HuH-7.5 (cell line): ENCODE measurements around the gene ISY1.
"Not testable (repeated sequence)": the region's sequence is repeated elsewhere in the genome, so short reads cannot be mapped to it uniquely, and the experiment has no call there.

Source experiments
- DNase-seq: peaks from one replicate; pipeline ENCODE4 v3.0.0; 2011; ENCODE audit warnings: low spot score

The ISY1 gene

DNA sequence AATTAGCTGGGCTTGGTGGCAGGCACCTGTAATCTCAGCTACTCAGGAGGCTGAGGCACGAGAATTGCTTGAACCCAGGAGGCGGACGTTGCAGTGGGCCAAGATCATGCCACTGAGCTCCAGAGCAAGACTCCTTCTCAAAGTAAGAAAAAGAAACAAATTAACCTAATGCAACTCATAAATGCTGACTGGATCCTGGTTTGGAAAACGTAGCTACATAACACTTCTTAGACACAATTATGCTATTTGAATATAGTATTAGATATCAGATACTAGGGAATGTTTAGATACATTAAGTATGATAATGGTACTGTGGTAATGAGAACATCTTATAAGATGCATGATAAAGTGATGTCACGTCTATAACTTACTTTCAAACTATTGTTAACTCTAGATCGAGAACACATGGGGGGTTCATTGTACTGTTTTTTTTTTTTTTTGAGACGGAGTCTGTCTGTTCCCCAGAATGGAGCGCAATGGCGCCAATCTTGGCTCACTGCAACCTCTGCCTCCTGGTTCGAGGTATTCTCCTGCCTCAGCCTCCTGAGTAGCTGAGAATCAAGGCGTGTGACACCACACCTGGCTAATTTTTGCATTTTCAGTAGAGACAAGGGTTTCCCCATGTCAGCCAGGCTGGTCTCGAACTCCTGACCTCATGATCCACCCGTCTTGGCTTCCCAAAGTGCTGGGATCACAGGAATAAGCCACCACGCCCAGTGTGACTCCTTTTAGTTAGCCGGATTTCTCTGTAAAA, 5.9 kb upstream of the ISY1 start:
- DNase-seq, result no peak

DNA sequence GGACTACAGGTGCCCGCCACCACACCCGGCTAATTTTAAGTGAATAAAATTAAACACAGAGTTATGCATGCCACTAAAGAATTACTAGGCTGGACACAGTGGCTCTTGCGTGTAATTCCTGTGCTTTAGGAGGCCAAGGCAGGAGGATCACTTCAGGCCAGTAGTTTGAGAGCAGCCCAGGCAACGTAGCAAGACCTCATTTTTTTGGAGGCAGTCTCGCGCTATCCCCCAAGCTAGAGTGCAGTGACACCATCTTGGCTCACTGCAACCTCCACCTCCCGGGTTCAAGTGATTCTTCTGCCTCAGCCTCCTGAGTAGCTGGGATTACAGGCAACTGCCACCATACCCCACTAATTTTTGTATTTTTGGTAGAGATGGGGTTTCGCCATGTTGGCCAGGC, 4.7 kb upstream of the ISY1 start:
- not testable (repeated sequence) for DNase-seq

DNA sequence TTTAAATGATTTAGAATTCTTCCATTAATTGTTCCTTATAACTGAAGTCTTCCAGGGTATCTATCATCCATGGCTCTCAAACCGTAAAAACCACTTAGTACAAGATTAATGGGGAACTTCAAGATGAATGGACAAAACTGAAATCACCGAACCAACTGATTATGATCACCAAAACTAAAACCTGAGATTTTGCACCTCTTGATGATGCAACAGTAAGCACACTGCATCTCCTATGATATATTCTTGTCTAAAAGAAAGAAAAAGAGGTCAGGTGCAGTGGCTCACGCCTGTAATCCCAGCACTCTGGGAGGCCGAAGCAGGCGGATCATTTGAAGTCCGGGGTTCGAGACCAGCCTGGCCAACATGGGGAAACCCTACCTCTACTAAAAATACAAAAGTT, 3.6 kb upstream of the ISY1 start:
- DNase-seq, result no peak

DNA sequence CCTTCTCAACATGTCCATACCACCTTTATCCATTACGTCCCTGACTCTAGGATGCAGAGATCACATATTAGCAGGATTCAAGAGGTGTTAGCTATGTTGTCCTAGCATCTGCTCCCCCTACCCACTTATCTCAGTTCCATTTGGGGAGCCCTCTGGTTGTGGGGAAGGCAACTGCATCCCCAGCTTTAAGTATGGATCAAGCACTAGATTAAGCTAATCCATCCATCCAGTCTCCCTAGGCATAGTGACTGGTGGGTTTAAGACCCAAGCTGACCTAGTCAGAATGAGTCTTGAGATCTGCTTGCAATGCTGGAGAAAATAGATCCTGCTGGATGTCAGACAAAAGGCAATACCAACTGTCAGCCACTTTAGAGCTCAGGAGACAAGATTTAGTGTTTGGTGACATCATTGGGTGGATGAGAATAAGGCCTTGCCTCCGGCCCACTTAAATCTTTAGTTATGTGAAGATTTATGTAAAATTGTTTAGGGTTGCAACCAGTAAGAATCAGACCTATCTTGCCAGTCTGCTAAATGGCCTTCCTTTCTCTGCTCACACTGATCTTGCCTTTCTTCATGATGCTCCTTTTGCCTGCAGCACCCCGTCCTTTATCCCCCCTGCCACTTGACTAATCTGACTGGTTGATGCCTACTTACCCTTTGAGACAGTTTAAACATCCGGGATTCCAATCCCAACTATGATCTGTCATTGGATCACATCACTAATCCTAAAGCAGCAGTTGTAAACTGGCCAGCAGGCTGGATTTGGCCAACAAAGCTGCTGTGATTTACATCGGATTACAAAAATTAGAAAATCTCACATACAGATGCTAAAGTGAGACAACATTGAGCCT, 2.1 kb upstream of the ISY1 start:
- no peak for DNase-seq

DNA sequence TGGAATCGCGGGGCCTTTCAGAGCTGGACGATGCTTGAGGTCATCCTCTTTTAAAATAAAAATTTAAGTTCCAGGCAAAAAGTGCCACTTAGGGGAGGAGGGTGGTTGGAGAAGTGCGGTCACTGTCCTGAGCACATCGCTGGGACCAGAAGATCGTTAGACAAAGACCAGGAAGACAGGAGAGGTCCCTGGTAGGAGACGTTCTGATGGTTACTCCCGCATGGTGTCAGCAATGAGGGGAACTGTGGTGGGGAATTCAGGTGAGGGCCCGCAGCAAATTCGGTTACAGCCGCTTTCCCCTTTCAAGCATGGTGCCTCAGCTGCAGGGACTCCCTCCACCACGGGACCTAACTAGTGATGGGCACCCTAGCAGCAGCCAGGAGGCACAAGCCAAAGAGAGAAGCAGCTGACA, 1.0 kb upstream of the ISY1 start:
- DNase-seq, result no peak

DNA sequence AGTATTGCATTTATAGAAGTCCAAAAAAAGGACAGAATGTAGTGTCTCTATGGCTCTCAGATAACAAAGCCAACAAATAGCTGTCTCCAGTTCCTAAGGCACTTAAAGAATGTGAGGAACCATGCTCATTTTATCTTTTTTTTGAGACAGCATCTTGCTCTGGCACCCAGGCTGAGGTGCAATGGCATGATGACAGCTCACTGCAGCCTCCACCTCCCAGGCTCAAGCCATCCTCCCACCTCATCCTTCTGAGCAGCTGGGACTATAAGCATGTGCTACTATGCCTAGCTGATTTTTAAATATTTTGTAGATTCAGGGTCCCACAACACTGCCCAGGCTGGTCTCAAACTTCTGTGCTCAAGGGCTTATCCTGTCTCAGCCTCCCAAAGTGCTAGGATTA, 16.1 kb downstream of the ISY1 start:
- no peak for DNase-seq

DNA sequence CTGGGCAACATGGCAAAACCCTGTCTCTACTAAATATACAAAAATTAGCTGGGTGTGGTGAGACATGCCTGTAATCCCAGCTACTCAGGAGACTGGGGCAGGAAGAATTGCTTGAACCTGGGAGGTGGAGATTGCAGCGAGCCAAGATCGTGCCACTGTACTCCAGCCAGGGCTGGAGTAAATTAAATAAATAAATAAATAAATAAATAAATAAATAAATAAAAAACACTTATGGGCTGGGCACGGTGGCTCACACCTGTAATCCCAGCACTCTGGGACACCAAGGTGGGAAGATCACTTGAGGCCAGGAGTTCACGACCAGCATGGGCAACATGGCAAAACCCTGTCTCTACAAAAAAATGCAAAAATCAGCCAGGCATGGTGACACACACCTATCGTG, 19.9 kb downstream of the ISY1 start:
- DNase-seq, result not testable (repeated sequence)

DNA sequence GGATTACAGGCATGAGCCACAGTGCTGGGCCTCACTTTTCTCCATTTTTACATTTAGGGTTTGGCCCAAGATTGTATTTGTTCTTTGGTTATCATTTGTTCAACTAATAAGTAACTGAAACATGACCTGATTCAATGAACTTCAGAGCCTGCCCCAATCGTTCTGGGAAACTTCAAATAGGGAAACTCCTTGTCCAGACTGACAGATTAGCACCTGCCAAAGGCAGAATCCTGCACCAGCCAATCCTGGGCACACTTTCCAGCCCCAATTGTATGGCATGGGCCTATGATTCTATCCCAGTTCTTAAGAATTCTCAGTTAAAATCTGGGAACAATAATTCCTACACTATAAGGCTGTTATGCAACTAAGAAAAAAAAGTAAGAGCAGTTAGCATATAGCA, 21.0 kb downstream of the ISY1 start:
- DNase-seq, result no peak

DNA sequence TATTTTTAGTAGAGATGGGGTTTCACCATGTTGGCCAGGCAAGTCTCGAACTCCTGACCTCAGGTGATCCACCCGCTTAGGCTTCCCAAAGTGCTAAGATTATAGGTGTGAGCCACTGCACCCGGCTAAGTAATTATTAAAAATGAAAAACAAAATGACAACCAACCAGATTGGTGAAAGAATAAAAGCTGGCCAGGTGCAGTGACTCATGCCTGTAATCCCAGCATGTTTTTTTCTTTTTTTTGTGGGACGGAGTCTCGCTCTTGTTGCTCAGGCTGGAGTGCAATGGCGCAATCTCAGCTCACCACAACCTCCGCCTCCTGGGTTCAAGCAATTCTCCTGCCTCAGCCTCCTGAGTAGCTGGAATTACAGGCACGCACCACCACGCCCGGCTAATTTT, 24.6 kb downstream of the ISY1 start:
- DNase-seq, result not testable (repeated sequence)

DNA sequence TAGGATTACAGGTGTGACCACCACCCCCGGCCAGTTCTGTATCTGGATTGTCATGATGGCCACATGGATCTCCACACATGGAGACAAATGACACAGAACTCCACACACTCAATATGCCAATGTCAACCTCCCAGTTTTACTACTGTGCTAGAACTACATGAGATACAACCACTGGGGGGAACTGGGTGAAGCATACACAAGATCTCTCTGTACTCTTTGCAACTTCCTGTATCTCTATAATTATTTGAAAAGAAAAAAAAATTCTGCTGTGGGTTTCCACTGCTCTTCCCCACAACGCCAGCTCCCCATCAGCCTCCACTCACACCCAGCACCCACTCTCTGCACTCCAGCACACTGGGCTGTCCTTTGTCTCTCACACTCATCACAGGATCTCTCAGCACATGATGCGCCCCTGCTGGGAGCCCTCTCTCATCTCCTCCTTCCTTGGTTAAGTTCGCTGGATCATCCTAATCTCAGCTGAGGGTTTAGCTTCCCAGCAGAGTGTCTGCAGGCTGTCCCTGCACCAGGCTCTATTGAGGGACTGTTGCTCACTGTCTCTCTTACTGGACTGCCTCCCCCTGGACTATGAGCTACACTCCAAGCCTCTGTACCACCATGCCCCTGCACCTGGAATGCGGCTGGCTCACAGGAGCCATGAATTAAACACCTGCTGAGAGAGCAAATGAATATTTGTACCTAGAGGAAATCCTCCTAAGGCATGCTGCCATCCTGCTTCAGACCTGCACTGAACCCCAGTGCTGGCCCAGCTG, 28.6 kb downstream of the ISY1 start:
- no peak for DNase-seq

DNA sequence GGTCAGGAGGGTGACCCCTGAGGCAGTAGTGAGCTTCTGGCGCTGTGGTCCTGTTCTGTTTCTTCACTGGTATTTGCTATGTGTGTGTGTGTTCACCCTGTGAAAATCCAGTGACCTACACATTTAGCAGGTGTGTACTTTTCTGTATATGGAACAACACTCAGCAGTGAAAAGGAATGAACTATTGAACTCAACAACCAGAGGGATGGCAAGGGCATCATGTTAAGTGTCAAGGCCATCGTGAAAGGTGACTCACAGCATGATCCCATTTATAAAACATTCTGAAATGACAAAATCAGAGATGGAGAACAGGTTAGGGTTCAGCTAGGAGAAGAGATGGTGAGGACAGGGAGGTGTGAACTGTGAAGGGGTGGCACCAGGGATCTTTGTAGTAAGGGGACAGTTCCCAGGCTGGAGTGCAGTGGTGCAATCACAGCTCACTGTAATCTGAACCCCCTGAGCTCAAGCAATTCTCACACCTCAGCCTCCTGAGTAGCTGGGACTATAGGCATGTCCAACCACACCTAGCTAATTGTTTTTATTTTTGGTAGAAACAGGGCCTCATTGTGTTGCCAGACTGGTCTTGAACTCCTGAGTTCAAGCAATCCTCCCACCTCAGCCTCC, 29.3 kb downstream of the ISY1 start:
- no peak for DNase-seq

DNA sequence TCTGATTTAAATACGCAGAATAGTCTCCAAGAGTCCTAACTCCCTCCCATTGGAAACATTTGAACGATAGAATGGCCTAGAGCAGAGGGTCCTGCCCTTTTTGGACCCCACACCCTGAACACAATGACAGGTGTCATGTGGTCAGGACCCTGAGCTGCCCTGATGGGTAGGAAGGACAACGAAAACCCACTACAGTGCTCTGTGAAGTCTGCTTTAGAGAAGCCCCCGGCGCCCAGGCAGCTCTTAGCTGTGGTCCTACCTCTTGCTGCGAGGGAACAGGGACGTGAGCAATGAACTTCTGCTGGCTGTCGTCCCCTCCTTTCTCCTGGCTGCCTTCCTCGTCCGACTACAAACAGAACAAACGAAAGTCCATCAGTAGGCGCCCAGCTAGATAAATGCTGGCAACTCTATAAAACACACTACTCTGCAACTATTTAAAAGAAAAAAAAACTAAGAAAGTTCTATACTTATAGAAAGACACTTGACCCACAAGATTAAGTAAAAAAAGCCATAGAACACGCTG, 30.5 kb downstream of the ISY1 start:
- DNase-seq, result no peak

DNA sequence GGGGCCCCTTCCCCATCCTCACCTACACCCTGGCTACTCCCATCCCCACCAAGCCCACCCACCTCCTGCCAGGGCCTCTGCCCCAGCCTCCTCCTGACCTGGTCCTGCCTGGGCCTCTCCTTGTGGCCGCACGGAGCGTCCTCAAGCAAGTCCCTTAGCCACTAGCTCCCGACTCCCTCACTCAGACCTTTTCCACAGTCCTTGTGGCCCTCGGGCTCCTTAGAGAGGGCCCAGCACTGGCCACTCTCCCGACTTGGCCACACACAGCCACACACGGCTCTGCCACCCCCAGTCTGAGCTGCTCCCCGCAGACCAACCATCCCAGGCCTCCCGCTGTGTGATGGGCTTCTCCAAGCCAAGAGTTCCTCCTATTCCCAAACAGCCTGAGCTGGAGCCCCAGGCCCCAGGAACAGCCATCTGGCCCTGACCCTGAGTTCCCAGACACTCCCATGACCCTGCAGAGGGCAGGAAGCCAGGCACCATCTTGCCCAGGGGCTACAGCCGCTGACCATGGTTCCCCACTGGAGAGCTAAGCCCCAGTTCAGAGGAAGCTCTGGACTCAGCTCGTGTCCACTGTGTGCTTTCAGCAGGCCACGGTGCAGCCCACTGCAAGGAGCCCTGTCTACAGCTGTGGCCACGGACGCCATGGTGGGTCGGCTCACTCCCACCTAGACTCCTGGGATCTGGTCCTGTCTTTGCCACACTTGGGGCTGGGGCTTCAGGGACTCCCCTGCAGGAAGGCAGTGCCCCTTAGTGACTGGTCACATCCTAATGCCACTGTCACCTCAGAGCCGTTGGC, 32.3 kb downstream of the ISY1 start:
- no peak for DNase-seq

DNA sequence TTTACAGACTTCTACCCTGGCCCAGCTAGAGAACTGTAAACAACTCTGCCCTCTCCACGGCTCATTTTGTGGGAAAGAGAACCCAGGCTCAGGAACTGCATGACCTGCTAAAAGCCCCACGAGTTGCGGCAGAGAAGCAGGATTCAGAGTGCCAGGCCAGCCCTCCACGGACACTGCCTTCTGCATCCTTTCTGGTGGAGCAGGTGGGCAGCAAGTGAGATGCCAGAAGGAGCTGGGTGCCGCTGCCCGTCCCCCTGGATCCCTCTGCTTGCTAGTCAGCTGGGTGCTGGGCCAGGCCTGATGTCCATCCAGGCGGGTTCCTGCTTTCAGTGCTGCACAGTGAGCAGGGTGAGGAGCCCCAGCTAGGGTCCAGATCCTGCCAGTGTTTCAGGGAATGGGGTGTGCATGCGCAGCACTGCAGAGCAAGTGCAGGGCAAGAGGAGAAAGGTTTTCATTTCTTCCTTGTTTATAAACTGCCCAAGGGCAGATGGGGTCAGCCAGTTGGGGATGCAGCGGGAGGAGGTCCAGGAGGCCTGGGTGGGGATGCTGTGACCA, 34.1 kb downstream of the ISY1 start:
- no peak for DNase-seq

DNA sequence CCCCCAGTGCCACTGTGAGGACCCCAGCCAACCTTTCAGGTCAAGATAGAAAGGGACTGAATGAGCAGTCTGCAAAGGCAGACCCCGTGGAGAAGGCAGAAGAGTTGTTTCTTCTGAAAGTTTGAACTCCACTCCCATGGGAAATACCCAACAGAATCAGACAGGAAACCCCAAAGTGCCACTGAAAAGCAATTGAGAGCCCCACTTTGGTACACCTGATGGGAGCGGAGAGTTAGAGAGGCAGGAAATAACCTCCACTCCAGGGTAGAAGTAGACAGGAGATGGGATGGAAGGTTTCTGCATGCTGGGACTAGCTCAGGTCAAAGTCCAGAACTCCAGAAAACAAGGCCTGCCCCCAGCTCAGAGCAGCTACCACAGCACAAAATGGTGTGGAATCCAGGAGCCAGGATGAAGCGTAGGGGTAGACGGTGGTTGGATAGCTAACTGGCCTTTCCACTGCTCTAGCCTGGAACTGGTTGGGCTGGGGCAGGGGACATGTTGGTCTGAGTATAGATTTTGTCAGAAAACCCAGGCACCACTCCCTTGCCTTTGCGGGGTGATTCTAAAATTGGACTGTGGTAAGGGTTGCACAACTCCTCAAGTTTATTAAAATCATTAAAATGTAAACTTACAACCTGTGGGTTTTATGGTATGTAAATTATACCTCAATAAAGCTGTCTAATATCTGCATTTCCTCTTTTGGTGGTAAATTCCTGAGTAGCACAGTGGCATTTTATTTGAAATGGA, 37.4 kb downstream of the ISY1 start:
- peak; percentile 88 for DNase-seq

DNA sequence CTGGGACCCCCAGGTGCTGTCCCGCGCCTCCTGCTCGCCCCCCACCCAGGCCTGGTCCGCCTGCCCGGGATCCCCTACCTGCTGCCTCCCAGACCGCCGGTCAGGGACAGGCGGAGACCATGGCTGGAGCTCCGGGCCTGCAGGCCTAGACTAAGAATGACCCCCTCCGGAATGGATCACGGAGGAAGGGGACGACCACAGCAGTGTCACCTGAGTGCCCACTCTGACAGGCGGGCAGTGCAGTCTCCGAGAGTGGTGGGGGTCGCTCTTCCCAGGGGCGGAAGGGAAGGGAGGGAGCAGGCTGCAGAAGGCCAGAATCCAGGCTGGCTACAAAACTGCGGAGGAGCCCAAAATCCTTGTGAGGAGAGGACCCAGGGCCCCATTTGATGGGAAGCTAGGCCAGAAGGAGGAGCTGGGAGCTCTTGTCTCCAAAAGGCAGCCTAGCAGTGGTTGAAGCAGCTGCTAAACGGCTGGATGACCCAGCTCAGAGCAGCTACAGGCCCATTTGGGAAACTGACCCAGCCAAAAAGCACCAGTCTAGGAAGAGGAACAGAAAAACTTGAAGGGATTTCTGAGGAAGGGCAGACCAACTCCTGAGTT, 38.4 kb downstream of the ISY1 start:
- peak; percentile 25 for DNase-seq

DNA sequence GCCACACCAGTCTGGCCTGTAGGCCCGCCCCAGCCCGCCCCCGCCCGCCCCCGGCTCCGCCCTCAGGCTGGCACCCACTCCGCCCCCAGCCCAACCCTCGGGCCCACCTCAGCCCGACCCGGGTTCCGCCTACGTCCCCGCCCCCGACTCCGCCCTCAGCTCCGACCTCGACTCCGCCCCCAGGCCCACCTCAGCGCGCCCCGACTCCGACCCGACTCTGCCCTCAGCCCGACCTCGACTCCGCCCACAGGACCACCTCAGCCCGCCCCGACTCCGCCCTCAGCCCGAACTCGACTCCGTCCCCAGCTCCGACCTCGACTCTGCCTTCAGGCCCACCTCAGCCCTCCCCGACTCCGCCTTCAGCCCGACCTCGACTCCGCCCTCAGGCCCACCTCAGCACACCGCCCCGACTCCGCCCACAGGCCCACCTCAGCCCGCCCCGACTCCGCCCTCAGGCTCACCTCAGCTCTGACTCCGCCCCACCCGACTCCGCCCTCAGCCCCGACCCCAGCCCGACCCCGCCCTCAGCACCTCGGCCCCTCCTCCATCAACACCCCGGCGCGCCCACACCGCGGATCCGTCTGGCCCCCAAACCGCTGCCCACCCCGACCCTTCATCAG, 39.0 kb downstream of the ISY1 start, which contains the start of gene RAB43:
Gene RAB43, minus strand, starts transcription at position 13 of the 620 bp plus-strand sequence. CDS start 315 bp downstream, outside the sequence.
- peak; percentile 93 for DNase-seq

DNA sequence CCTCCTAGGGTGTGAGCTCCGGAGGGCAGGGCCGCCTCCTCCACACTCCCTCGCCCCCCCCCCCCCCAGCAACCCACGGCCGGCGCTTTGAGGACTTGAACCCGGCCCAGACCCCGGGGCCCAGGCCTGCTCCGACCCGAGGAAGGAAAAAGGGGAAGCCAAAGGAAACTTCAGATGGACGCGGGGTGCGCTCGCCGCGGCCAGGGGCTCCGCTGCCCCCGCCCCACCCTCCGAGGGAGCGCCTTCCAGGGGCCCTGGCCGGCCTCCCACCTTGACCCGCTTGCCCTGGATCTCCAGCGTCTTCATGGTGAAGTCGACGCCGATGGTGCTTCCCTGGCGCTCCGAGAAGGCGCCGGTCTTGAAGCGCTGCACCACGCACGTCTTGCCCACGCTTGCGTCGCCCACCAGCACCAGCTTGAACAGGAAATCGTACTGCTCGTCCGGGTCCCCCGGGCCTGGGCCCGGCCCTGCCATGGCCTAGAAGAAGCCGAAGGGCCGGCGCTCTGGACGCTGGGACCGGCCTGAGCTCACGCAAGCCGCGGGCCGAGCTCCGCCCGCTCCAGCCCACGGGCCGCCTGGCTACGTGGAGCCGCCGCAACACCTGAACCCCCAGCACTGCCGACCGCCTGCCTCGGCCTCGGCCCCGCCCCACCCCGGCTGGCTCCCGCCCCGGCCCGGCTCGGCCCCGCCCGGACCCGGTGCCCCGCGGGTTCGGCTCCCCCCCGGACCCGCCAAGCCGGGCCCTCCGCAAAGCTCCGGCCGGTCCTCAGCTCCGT, 39.7 kb downstream of the ISY1 start:
- DNase-seq, result no peak
